AG04450 (cell line): Measurements from ENCODE around the gene HOXB2. TPM values are rescaled to one million over a fixed set of nuclear protein-coding genes. Genes with fewer than 3 reads are reported as not detected.

ENCODE experiments used
- CTCF ChIA-PET: fragments of 300-600, 350-600 bp; formaldehyde crosslinking; extraction: SDS; loops from one replicate; lab custom pipeline; 2022; ENCODE audit warnings: antibody characterized with exemption, inconsistent platforms; lab: Charles Lee
- POLR2A ChIA-PET: fragments of 350-600 bp; formaldehyde crosslinking; extraction: SDS; loops from one replicate; lab custom pipeline; 2021; ENCODE audit warnings: antibody characterized with exemption, inconsistent platforms; lab: Yijun Ruan, JAX
- DNase-seq: peaks from one replicate; pipeline ENCODE4 v3.0.0-alpha.2; 2011; ENCODE audit warnings: low read depth, low spot score
- H3K27ac ChIP-seq: one replicate; pipeline ENCODE4 v1.5.1; 2012; ENCODE audit warnings: low read depth, low read length, control low read depth
- H3K27me3 ChIP-seq: one replicate; pipeline ENCODE4 v1.6.0; 2012; ENCODE audit warnings: low read length; ENCODE audit not compliant: control insufficient read depth, insufficient read depth
- H3K4me3 ChIP-seq: 2 replicates; pipeline ENCODE4 v1.5.1; 2011; ENCODE audit warnings: mild to moderate bottlenecking, low read depth, low read length, control low read depth
- H3K9me3 ChIP-seq: 2 replicates; pipeline ENCODE4 v1.5.1; 2012; ENCODE audit warnings: low read length; ENCODE audit not compliant: control insufficient read depth, insufficient read depth
- polyA plus RNA-seq: library from polyadenylated mRNA; depleted of rRNA; stranded (reverse); fragments of >200 nt; gene quantifications from 2 replicates; pipeline ENCODE4 v1.2.3, GENCODE V29; 2011
- TF ChIP-seq, protein P1 (sequence below): IDR thresholded peaks from 2 replicates; pipeline ENCODE4 v1.5.1; 2011; ENCODE audit warnings: low read depth, low read length, control low read depth, inconsistent platforms

Gene HOXB2
- polyA plus RNA-seq, 1 experiment = 16.3 TPM

DNA sequence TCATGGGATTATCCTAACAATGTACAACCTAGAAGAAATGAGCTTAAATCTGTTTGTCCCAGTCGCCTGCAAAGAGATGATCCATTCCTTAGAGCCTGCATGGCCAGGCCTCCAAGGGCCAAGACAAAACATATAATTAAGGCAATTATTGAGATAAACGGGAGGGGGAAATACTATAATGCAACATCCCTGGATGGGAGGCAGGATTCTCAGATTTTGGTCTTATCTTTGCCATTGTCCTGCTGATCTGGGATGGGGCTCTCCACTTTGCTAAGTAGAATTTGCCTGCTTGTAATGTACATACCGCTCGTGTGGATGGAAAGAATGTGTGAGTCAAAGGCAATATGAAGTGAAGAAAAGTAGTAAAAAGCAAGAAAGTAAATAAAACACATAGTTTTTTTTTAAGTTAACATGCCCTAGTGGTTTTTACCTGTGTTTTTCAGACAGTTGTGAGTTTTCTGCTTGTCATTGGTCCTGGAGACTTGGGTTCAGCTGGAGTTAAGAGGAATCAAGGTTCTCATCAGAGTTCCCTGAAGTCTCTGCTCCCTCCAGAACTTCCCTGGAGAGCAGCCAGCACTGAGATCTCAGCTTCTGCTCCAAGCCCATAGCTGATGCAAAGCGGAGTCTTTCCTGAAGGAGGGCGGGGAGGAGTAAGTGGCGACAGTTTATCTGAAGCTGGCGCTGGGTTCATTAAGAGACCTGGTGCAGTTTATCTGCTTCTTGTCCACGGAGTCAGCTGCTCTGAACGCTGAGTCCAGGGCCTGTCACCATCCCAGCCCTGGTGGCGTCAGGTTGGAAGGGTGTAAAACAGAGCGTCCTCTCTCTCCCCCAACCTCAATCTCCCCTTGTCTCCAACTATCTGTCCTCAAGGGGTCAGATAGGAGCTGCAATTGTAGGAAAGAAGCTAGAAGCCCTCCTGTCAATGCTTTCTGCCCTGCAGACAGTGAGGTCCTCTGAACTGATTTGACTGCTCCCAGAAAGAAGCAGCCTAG is 44.2 kb downstream of the HOXB2 start:
- H3K9me3 ChIP-seq = no peaks in the 10 kb centered on the region
- no peak overlapping the region for H3K4me3 ChIP-seq
- TF ChIP-seq, protein P1, sequence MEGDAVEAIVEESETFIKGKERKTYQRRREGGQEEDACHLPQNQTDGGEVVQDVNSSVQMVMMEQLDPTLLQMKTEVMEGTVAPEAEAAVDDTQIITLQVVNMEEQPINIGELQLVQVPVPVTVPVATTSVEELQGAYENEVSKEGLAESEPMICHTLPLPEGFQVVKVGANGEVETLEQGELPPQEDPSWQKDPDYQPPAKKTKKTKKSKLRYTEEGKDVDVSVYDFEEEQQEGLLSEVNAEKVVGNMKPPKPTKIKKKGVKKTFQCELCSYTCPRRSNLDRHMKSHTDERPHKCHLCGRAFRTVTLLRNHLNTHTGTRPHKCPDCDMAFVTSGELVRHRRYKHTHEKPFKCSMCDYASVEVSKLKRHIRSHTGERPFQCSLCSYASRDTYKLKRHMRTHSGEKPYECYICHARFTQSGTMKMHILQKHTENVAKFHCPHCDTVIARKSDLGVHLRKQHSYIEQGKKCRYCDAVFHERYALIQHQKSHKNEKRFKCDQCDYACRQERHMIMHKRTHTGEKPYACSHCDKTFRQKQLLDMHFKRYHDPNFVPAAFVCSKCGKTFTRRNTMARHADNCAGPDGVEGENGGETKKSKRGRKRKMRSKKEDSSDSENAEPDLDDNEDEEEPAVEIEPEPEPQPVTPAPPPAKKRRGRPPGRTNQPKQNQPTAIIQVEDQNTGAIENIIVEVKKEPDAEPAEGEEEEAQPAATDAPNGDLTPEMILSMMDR = 0 out of 2 replicates have a peak, but pooled peaks have one; percentile 20
- no peaks in the 10 kb centered on the region for H3K27me3 ChIP-seq
- no peak for DNase-seq
- H3K27ac ChIP-seq = no peak overlapping the region
- ChIA-PET POLR2A (no interaction called here), CTCF (interaction anchor here (0.5 to 1.9 kb wide), 5 partner anchors 11 to 44 kb away, joined by 3 to 8 read pairs (median 4); no protein-coding TSS in a partner anchor)

DNA sequence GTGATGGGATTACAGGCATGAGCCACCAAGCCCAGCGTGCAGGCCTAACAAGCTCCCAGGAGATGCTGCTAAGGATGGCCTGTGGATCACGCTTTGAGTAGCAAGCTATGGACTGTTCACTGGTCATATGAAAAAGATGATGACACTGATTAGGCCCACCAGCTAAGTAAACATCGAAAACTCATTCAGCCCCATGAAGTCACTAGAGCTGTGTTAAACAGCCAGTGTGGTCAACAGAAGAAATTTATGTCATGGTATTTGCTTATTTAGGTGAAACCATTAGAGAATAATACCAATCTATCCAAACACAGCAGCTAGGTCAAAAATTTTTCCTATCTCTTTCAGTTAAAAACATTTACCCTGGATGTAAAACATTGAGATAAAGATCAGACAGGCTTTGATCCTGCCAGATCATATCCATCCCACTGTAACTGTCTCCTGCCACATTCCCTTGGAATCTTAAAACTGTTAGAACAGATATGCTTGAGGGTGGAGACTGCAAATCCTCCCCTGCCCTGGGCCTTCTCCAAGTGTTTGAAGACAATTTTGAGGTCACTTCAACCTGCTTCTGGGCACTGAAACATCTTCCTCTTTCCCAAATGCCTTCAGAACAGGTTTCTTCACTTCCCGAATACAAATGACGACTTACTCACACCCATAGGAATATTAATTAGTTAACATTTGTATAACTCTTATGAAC is 45.0 kb downstream of the HOXB2 start:
- POLR2A ChIA-PET = interaction anchor here (0.5 kb wide), 1 partner anchor 25 kb away, joined by 8 read pairs; no protein-coding TSS in a partner anchor
- no peaks in the 10 kb centered on the region for H3K27me3 ChIP-seq
- no peak for DNase-seq
- H3K4me3 ChIP-seq = no peak overlapping the region
- CTCF ChIA-PET = interaction anchor here (1.4 to 1.9 kb wide), 2 partner anchors 13 to 22 kb away, joined by 4 to 8 read pairs; no protein-coding TSS in a partner anchor
- H3K9me3 ChIP-seq = no peaks in the 10 kb centered on the region
- TF ChIP-seq, protein P1 = no peak
- H3K27ac ChIP-seq = no peak overlapping the region

DNA sequence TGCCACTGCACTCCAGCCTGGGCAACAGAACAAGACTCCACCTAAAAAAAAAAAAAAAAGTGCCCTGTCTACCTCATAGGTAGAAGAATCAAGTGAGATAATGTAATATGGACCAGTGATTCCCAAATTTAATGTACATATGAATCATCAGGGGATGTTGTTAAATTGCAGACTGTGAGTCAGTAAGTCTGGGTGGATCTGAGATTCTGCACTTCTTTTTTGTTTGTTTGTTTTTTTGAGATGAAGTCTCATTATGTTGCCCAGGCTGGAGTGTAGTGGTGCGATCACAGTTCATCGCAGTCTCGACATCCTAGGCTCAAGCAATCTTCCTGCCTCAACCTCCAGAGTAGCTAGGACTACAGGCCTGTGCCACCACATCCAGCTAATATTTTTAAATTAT is 45.7 kb downstream of the HOXB2 start:
- Histone ChIP-seq H3K4me3 (no peak overlapping the region), H3K27me3 (no peaks in the 10 kb centered on the region), H3K9me3 (no peaks in the 10 kb centered on the region), H3K27ac (no peak overlapping the region)
- DNase-seq = no peak
- CTCF ChIA-PET = no interaction called here
- TF ChIP-seq, protein P1 = no peak
- POLR2A ChIA-PET = interaction anchor here (0.5 kb wide), 1 partner anchor 24 kb away, joined by 8 read pairs; no protein-coding TSS in a partner anchor

DNA sequence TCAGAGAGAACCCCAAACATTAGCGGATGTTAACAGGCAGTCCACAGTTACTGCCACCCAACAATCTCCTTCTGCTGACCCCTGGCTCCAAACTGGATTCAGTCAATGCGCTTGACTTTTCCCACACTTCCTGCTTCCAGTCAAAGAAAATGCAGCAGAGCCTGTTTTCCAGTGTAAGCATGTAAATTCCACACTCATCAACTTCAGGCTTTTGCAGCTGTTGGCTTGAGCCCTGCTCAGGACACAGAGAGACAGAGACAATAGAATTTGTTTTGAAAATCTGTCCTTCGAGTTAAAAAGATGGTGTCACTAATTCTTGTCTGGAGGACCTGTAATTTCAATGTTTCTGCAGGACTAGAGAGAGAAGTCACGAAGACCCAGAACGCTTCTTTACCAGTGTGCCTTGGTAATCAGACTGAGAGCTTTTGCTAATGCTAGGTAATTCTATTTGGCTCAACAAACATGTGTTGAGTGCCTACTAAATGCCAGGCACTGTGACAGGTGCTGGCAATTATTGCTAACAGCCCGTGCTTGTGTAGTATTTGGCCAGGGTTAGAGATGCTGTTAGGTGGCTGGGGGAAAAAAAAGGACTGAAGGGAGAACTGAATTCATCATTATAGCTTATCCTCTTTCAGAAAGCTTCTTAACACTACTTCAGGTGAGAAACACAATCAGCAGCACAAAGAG is 46.6 kb downstream of the HOXB2 start:
- H3K27ac ChIP-seq = no peak overlapping the region
- CTCF ChIA-PET = interaction anchor here (0.5 to 1.1 kb wide), 3 partner anchors 8 to 17 kb away, joined by 3 to 8 read pairs (median 3); no protein-coding TSS in a partner anchor
- H3K9me3 ChIP-seq = no peaks in the 10 kb centered on the region
- POLR2A ChIA-PET = interaction anchor here (1.1 kb wide), 1 partner anchor 13 kb away, joined by 4 read pairs; no protein-coding TSS in a partner anchor
- H3K27me3 ChIP-seq = no peaks in the 10 kb centered on the region
- no peak for DNase-seq
- TF ChIP-seq, protein P1 = no peak
- H3K4me3 ChIP-seq = no peak overlapping the region
